Fibroblast of villous mesenchyme (primary cell): Measurements from ENCODE around the gene TYMP. TPM values are rescaled to one million over a fixed set of nuclear protein-coding genes. Genes with fewer than 3 reads are reported as not detected.
A peak's percentile ranks its signal among the peaks of the same experiment; 100 is the strongest.

Experiments used
- DNase-seq: peaks from one replicate; pipeline ENCODE4 v3.0.0-alpha.2; 2010; ENCODE audit warnings: low read depth
- H3K4me3 ChIP-seq: 2 replicates; pipeline ENCODE4 v1.5.1; 2011; ENCODE audit warnings: low read depth, mild to moderate bottlenecking, low read length
- total RNA-seq: library from RNA; depleted of rRNA; stranded (reverse); fragments of >200 nt; gene quantifications from 2 replicates; pipeline ENCODE4 v1.2.3, GENCODE V29; 2012
- TF ChIP-seq, protein P1 (sequence below): IDR thresholded peaks from 2 replicates; pipeline ENCODE4 v1.5.1; 2012; ENCODE audit warnings: low read depth, mild to moderate bottlenecking, low read length; ENCODE audit not compliant: insufficient read depth

Gene TYMP
- total RNA-seq, 1 donor: 16.0 TPM

DNA sequence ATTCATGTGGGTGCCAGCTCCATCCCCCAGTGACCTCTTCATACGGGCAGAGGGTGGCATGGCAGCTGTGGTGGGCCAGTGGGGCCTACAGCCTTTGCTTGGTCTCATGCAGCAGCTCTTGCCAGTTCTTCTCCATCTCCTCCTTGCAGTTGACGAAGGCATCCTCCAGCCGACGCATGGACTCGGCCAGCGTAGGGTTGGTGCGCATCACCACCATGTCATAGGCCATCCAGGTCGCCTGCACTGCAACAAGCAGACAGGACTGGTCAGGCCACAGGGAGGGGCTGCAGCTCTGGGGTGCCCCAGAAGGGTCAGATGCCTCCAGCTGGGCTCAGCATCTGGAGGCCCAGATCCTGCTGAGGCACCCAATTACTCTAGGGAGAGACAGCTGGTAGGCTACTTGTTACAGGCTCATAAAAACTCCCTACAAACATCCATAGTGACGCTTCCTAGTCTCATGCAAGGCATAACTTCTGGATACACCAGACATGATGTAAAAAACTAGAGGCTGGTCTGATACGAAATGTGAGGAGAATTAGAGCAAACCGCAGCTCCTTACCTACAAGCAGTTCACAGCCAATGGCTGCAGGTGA is 21.4 kb upstream of the TYMP start:
- TF ChIP-seq, protein P1, sequence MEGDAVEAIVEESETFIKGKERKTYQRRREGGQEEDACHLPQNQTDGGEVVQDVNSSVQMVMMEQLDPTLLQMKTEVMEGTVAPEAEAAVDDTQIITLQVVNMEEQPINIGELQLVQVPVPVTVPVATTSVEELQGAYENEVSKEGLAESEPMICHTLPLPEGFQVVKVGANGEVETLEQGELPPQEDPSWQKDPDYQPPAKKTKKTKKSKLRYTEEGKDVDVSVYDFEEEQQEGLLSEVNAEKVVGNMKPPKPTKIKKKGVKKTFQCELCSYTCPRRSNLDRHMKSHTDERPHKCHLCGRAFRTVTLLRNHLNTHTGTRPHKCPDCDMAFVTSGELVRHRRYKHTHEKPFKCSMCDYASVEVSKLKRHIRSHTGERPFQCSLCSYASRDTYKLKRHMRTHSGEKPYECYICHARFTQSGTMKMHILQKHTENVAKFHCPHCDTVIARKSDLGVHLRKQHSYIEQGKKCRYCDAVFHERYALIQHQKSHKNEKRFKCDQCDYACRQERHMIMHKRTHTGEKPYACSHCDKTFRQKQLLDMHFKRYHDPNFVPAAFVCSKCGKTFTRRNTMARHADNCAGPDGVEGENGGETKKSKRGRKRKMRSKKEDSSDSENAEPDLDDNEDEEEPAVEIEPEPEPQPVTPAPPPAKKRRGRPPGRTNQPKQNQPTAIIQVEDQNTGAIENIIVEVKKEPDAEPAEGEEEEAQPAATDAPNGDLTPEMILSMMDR: no peak
- peak; percentile 38 for DNase-seq
- no peak overlapping the region for H3K4me3 ChIP-seq

DNA sequence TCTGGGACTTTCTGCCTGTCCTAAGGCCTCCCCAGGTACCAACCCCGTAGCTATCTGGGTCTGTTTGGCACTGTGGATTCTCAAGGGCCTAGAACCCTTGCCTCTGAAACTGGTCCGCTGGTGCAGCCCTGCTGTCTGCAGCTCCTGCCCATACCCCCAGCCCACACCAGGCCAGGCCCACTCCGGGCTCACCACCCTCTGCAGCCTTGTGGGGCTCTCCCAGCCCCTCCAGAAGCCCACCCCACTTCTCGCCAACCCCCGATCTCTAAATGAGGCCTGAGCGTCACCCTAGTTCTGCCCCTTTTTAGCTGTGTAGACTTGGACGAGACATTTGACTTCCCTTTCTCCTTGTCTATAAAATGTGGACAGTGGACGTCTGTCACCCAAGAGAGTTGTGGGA is 20.6 kb upstream of the TYMP start:
- no peak for DNase-seq
- no peak overlapping the region for H3K4me3 ChIP-seq
- TF ChIP-seq, protein P1: no peak

DNA sequence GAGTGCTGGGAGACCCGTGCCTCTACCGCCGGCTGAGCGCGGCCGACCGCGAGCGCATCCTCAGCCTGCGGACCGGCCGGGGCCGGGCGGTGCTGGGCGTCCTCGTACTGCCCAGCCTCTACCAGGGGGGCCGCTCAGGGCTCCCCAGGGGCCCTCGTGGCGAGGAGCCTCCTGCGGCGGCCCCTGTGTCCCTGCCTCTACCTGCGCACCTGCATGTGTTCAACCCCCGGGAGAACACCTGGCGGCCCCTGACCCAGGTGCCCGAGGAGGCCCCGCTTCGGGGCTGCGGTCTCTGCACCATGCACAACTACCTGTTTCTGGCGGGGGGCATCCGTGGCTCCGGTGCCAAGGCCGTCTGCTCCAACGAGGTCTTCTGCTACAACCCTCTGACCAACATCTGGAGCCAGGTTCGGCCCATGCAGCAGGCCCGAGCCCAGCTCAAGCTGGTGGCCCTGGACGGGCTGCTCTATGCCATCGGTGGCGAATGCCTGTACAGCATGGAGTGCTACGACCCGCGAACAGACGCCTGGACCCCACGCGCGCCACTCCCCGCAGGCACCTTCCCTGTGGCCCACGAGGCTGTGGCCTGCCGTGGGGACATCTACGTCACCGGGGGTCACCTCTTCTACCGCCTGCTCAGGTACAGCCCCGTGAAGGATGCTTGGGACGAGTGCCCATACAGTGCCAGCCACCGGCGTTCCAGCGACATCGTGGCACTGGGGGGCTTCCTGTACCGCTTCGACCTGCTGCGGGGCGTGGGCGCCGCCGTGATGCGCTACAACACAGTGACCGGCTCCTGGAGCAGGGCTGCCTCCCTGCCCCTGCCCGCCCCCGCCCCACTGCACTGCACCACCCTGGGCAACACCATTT is 19.3 kb upstream of the TYMP start:
- no peak overlapping the region for H3K4me3 ChIP-seq
- TF ChIP-seq, protein P1: no peak
- no peak for DNase-seq

DNA sequence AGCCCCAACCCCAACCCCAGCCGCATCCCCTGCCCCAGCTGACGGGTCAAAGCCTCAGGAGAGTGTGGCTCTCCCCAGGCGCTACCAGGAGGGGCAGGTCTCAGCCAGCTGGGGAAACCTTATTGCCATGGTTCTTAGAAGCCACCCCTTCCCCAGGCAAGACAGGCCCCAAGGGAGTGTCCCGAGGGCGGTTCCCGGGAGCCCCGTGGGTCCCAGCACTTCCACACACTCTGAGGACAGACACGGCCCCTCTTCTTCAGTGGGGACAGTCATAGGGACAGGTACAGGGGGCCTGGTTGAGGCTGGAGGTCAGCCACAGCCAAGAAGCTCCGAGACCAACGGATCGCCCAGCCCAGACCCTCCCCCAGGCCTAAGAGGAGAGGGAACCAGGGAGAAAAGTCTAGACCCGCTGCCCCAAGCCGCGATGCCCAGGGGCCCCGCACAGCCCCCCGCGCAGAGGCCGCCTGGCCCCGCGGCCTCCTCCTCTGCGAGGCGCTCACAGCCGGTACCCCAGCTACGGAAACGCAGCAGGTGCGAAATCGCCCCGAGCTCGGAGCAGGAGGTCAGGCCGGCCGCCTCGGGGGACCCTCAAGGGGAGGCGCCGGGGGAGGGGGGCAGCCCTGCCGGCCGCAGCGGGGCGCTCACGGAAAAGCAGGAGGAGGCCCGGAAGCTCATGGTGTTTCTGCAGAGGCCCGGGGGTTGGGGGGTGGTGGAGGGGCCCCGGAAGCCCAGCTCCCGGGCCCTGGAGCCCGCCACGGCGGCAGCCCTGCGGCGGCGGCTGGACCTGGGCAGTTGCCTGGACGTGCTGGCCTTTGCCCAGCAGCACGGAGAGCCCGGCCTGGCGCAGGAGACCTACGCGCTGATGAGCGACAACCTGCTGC is 18.5 kb upstream of the TYMP start:
- TF ChIP-seq, protein P1: no peak
- DNase-seq: no peak
- no peak overlapping the region for H3K4me3 ChIP-seq

DNA sequence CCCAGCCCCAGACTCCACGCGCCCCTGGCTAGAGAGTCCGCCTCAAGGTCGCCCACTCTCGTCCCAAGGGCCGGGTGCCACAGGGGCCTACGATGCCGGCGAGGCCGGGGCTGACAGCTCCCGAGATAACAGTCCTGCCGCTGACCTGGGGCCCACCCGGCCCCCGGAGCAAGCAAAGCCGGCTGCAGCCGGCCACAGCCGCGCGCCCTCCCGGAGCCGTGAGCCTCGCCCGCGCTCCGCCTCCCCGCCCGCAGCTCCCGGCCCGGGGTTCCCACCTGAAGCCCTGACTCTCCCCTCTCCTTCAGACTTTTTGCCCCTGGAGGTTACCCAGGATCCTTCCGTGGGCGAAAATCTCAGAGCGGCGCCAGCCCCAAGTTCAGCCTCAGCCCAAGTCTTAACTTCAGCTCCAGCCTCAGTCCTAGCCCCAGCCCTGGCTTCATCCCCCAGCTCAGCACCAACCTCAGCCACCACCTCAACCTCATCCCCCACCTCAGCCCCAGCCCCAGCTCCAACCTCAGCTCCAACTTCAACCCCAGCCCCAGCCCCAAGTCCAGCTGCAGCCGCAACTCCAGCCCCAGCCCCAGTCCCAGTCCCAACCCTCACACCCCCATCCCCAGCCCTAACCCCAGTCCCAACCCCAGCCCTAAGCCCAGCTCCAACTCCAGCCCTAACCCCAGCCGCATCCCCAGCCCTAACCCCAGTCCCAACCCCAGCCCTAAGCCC is 17.6 kb upstream of the TYMP start:
- TF ChIP-seq, protein P1: no peak
- DNase-seq: no peak
- peak overlapping the region; percentile 25 for H3K4me3 ChIP-seq

DNA sequence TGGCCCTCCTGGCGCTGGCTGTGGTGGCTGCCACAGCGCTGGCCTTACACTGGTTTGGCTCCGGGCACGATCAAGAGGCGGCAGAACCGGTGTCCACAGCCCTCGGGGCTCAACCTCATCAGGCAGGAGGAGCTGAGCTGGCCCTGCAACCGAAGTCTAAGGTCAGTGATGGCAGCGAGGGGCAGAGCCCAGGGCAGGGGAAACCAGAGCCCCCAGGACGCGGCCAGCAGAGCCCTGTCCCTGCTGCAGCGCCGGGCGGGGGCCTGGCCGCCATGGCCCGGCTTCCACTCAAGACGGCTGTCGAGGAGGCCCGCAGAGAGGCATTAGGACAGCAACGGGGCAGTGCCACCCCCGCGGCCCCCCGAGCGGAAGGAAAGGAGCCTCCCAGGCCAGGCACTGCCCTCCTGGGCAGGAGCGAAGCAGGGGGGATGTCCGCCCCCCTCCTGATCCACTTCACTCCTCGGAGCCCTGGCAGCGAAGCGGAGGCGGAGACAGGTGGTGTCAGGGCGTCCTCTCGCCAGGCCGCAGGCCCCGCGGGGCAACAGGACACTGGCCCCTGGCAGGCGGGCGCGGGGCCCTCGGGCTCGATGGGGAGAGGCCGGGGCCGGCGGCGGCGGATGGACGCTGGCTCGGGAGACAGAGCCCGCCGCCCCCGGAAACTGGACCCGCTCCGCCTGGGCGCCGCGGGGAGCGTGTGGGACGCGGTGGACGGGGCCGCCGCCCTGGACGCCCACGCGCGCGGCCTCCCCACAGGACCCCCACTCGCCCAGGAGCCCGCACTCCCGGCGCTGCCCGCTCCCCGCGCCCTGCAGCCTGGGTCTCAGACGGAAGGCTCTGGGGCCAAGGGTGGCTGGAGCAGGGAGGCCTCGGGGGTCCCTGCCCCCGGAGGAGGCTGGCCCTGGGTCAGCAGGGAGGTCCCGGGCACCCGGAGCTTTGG is 16.8 kb upstream of the TYMP start:
- peak overlapping the region; percentile 25 for H3K4me3 ChIP-seq
- TF ChIP-seq, protein P1: no peak
- DNase-seq: no peak
